ENCODE data around the gene TECPR2.

The TECPR2 gene

GRCh38 chr14:102461490-102462338 lies 99.0 kb downstream of the TECPR2 start:
- no peak overlapping the region for H3K4me3 ChIP-seq
- H3K9me3 ChIP-seq, result no peaks in the 10 kb centered on the region
- H3K36me3 ChIP-seq (replicated peaks), result no peaks in the 10 kb centered on the region
- H3K4me1 ChIP-seq, result no peaks in the 10 kb centered on the region
- DNase-seq (ENCODE audit: low spot score in 2 of 2), result no peak
- no peaks in the 10 kb centered on the region for H3K27me3 ChIP-seq (ENCODE audit: low read depth)
- in situ Hi-C loops (cut with MboI; ENCODE audit: low sequenced_read_pairs), result no loop called here

GRCh38 chr14:102462391-102462790 lies 99.7 kb downstream of the TECPR2 start:
- Histone ChIP-seq H3K4me1 (no peaks in the 10 kb centered on the region), H3K27me3 (ENCODE audit: low read depth) (no peaks in the 10 kb centered on the region), H3K36me3 (replicated peaks) (no peaks in the 10 kb centered on the region), H3K4me3 (no peak overlapping the region), H3K9me3 (no peaks in the 10 kb centered on the region)
- DNase-seq (ENCODE audit: low spot score in 2 of 2), result no peak
- in situ Hi-C loops (cut with MboI; ENCODE audit: low sequenced_read_pairs), result no loop called here

DNA sequence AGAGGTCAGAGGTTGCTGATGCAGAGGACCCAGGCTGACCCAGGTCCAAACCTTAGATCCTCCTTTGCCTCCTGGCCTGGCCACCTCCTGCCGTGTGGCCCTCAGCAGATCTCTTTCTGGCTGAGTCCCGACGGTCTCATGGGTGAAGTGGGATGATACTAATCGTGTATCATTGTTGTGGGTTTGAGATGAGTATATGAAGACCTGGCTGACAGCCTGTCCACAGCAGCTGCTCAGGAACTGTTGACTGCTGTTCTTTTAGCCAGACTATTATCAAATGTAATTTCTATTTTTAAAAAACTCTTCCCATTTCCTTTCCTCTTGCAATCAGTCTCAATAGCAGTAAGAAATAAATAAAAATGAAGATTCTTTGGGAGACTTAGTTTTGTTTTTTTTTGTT lies 101.3 kb downstream of the TECPR2 start:
- H3K4me1 ChIP-seq, result no peaks in the 10 kb centered on the region
- H3K27me3 ChIP-seq (ENCODE audit: low read depth), result no peaks in the 10 kb centered on the region
- H3K36me3 ChIP-seq (replicated peaks), result no peaks in the 10 kb centered on the region
- no peak overlapping the region for H3K4me3 ChIP-seq
- DNase-seq (ENCODE audit: low spot score in 2 of 2), result no peak
- H3K9me3 ChIP-seq, result no peaks in the 10 kb centered on the region
- in situ Hi-C loops (cut with MboI; ENCODE audit: low sequenced_read_pairs), result no loop called here

GRCh38 chr14:102464846-102465341 lies 102.2 kb downstream of the TECPR2 start:
- H3K36me3 ChIP-seq (replicated peaks), result no peaks in the 10 kb centered on the region
- H3K9me3 ChIP-seq, result no peaks in the 10 kb centered on the region
- in situ Hi-C loops (cut with MboI; ENCODE audit: low sequenced_read_pairs), result no loop called here
- DNase-seq (ENCODE audit: low spot score in 2 of 2), result no peak
- no peaks in the 10 kb centered on the region for H3K27me3 ChIP-seq (ENCODE audit: low read depth)
- no peak overlapping the region for H3K4me3 ChIP-seq
- H3K4me1 ChIP-seq, result no peaks in the 10 kb centered on the region

GRCh38 chr14:102469261-102469660 lies 106.5 kb downstream of the TECPR2 start:
- Histone ChIP-seq H3K27me3 (ENCODE audit: low read depth) (no peaks in the 10 kb centered on the region), H3K36me3 (replicated peaks) (no peaks in the 10 kb centered on the region), H3K4me3 (no peak overlapping the region), H3K4me1 (no peaks in the 10 kb centered on the region), H3K9me3 (no peaks in the 10 kb centered on the region)
- in situ Hi-C loops (cut with MboI; ENCODE audit: low sequenced_read_pairs), result no loop called here
- no peak for DNase-seq (ENCODE audit: low spot score in 2 of 2)

GRCh38 chr14:102471921-102472790 lies 109.4 kb downstream of the TECPR2 start:
- in situ Hi-C loops (cut with MboI; ENCODE audit: low sequenced_read_pairs), result no loop called here
- Histone ChIP-seq H3K9me3 (no peaks in the 10 kb centered on the region), H3K27me3 (ENCODE audit: low read depth) (no peaks in the 10 kb centered on the region), H3K4me3 (no peak overlapping the region), H3K36me3 (replicated peaks) (no peaks in the 10 kb centered on the region), H3K4me1 (no peaks in the 10 kb centered on the region)
- DNase-seq (ENCODE audit: low spot score in 2 of 2), result no peak

DNA sequence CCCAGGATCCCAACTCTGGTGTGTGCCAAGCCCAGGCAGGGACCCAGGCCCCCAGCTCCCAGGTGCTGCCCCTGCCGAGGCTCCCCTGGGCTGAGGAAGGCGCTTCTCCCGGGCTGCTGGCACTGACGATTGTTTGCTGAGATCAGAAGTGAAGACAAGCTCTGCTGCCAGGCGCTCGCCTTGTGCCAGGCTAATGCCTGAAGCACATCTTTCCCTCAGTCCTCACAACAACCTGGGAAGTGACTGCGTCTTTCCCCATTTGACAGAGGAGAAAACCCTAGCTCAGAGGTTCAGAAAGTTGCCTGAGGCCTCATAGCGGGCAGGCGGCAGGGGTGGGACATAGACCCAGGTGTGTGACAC lies 110.0 kb downstream of the TECPR2 start:
- Histone ChIP-seq H3K27me3 (ENCODE audit: low read depth) (no peaks in the 10 kb centered on the region), H3K9me3 (no peaks in the 10 kb centered on the region), H3K36me3 (replicated peaks) (no peaks in the 10 kb centered on the region), H3K4me3 (no peak overlapping the region), H3K4me1 (no peaks in the 10 kb centered on the region)
- no peak for DNase-seq (ENCODE audit: low spot score in 2 of 2)
- in situ Hi-C loops (cut with MboI; ENCODE audit: low sequenced_read_pairs), result no loop called here

DNA sequence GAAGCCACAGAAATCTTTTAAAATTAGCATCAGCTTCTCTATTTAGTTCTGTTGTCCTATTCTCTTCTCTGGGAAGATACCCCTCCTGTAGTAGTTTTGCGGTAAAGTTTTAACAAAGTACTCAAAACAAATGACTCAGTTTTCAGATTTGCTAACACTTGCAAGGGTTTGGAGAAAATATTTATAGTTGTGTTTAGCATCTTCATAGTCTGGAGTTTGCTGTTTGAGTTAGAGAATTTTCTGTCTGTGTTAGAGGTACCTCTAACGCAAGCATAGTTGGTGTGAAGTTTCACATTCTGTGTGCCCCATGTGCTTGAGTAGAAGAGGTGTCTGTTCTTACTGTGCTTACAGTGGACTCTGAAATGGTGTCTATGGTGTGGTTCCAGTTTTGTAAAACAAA lies 110.8 kb downstream of the TECPR2 start:
- no peaks in the 10 kb centered on the region for H3K9me3 ChIP-seq
- no peaks in the 10 kb centered on the region for H3K36me3 ChIP-seq (replicated peaks)
- no peaks in the 10 kb centered on the region for H3K4me1 ChIP-seq
- H3K27me3 ChIP-seq (ENCODE audit: low read depth), result no peaks in the 10 kb centered on the region
- in situ Hi-C loops (cut with MboI; ENCODE audit: low sequenced_read_pairs), result no loop called here
- H3K4me3 ChIP-seq, result no peak overlapping the region
- DNase-seq (ENCODE audit: low spot score in 2 of 2), result no peak

GRCh38 chr14:102474934-102475333 lies 112.2 kb downstream of the TECPR2 start:
- Histone ChIP-seq H3K4me3 (no peak overlapping the region), H3K36me3 (replicated peaks) (no peaks in the 10 kb centered on the region), H3K4me1 (no peaks in the 10 kb centered on the region), H3K27me3 (ENCODE audit: low read depth) (no peaks in the 10 kb centered on the region), H3K9me3 (no peaks in the 10 kb centered on the region)
- in situ Hi-C loops (cut with MboI; ENCODE audit: low sequenced_read_pairs), result no loop called here
- no peak for DNase-seq (ENCODE audit: low spot score in 2 of 2)

DNA sequence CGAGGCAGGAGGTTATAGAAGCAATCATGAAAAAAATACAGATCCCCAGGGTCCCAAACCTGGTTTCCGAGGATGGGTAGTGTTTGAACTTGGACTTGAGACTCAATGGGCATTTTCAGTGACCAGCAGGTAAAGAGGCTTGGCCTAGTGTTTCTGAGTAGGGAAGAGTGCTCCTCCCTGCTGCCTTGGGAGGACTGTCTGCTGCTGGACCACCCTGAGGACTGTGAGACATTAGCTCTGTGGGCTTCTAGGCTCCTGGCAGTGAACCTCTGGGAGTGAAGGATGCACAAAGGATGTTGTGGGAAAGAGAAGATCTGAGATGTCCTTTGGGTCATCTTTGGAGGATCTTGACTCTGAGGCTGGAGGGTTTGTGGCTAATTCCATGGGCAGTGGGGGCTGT lies 116.4 kb downstream of the TECPR2 start:
- Histone ChIP-seq H3K4me1 (no peaks in the 10 kb centered on the region), H3K36me3 (replicated peaks) (no peaks in the 10 kb centered on the region), H3K4me3 (no peak overlapping the region), H3K9me3 (no peaks in the 10 kb centered on the region), H3K27me3 (ENCODE audit: low read depth) (no peaks in the 10 kb centered on the region)
- no peak for DNase-seq (ENCODE audit: low spot score in 2 of 2)
- in situ Hi-C loops (cut with MboI; ENCODE audit: low sequenced_read_pairs), result no loop called here

GRCh38 chr14:102479777-102480176 lies 117.0 kb downstream of the TECPR2 start:
- H3K27me3 ChIP-seq (ENCODE audit: low read depth), result no peaks in the 10 kb centered on the region
- no peaks in the 10 kb centered on the region for H3K36me3 ChIP-seq (replicated peaks)
- in situ Hi-C loops (cut with MboI; ENCODE audit: low sequenced_read_pairs), result no loop called here
- no peak for DNase-seq (ENCODE audit: low spot score in 2 of 2)
- no peaks in the 10 kb centered on the region for H3K9me3 ChIP-seq
- H3K4me1 ChIP-seq, result no peaks in the 10 kb centered on the region
- no peak overlapping the region for H3K4me3 ChIP-seq

DNA sequence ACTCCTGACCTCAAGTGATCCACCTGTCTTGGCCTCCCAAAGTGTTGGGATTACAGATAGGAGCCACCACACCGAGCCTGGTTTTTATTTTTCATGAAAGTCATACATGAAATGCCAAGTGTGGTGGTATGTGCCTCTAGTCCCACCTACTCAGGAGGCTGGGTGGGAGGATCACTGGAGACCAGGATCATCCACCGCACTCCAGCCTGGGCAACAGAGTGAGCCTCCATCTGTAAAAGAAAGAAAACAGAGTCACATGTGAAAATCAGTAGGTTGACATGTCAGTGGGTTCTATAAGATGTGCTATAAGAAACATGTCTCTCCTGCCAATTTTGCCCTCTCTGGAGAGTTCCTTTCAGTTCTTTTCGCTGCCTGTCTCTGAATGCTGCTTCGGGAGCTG lies 118.6 kb downstream of the TECPR2 start:
- no peaks in the 10 kb centered on the region for H3K9me3 ChIP-seq
- H3K27me3 ChIP-seq (ENCODE audit: low read depth), result no peaks in the 10 kb centered on the region
- no peaks in the 10 kb centered on the region for H3K36me3 ChIP-seq (replicated peaks)
- H3K4me1 ChIP-seq, result no peaks in the 10 kb centered on the region
- no peak for DNase-seq (ENCODE audit: low spot score in 2 of 2)
- no peak overlapping the region for H3K4me3 ChIP-seq
- in situ Hi-C loops (cut with MboI; ENCODE audit: low sequenced_read_pairs), result no loop called here

- H3K36me3 ChIP-seq (replicated peaks), result no peaks in the 10 kb centered on the region
- no peak for DNase-seq (ENCODE audit: low spot score in 2 of 2)
- no peak overlapping the region for H3K4me3 ChIP-seq
- H3K4me1 ChIP-seq, result no peaks in the 10 kb centered on the region
- H3K27me3 ChIP-seq (ENCODE audit: low read depth), result no peaks in the 10 kb centered on the region
- no peaks in the 10 kb centered on the region for H3K9me3 ChIP-seq
- in situ Hi-C loops (cut with MboI; ENCODE audit: low sequenced_read_pairs), result no loop called here
Observed at GRCh38 chr14:102481791-102482238, 119.1 kb downstream of the TECPR2 start.

GRCh38 chr14:102484316-102484715 lies 121.6 kb downstream of the TECPR2 start:
- H3K36me3 ChIP-seq (replicated peaks), result no peaks in the 10 kb centered on the region
- no peaks in the 10 kb centered on the region for H3K27me3 ChIP-seq (ENCODE audit: low read depth)
- no peak for DNase-seq (ENCODE audit: low spot score in 2 of 2)
- H3K9me3 ChIP-seq, result no peaks in the 10 kb centered on the region
- in situ Hi-C loops (cut with MboI; ENCODE audit: low sequenced_read_pairs), result no loop called here
- H3K4me3 ChIP-seq, result no peak overlapping the region
- no peaks in the 10 kb centered on the region for H3K4me1 ChIP-seq
